Neural crest cell (in vitro differentiated cells): ENCODE measurements around the gene GFRA4. TPM values are rescaled to one million over a fixed set of nuclear protein-coding genes. Genes with fewer than 3 reads are reported as not detected.
A peak's percentile ranks its signal among the peaks of the same experiment; 100 is the strongest.

Experiments
- DNase-seq: peaks from one replicate; pipeline ENCODE4 v3.0.0; 2021; ENCODE audit warnings: low read depth, mixed read lengths, low spot score
- H3K27ac Mint-ChIP-seq: one replicate; pipeline ENCODE4 v1.8.0; 2021; ENCODE audit warnings: mild to moderate bottlenecking, mixed read lengths; ENCODE audit not compliant: unreplicated experiment
- H3K27me3 Mint-ChIP-seq: 2 replicates; pipeline ENCODE4 v1.8.0; 2021; ENCODE audit warnings: low read depth, mild to moderate bottlenecking, mixed read lengths
- H3K36me3 Mint-ChIP-seq: 2 replicates; pipeline ENCODE4 v1.8.0; 2021; ENCODE audit warnings: low read depth, mild to moderate bottlenecking, mixed read lengths
- H3K4me1 Mint-ChIP-seq: 2 replicates; pipeline ENCODE4 v1.8.0; 2021; ENCODE audit warnings: mixed read lengths
- H3K4me3 Mint-ChIP-seq: one replicate; pipeline ENCODE4 v1.8.0; 2021; ENCODE audit warnings: mild to moderate bottlenecking, mixed read lengths
- H3K9me3 Mint-ChIP-seq: 2 replicates; pipeline ENCODE4 v1.8.0; 2021; ENCODE audit warnings: mixed read lengths
- CTCF ChIP-seq: fragments of 200-600 bp; sonication (generic); conservative IDR thresholded peaks from 2 replicates; pipeline ENCODE4 v1.5.0; 2021; ENCODE audit warnings: antibody characterized with exemption, mild to moderate bottlenecking
- total RNA-seq: library from RNA; stranded (reverse); gene quantifications from 2 replicates; pipeline ENCODE4 v1.2.1, GENCODE V29; 2021

The GFRA4 gene
- total RNA-seq, 1 donor from 2014 or later: not detected

DNA sequence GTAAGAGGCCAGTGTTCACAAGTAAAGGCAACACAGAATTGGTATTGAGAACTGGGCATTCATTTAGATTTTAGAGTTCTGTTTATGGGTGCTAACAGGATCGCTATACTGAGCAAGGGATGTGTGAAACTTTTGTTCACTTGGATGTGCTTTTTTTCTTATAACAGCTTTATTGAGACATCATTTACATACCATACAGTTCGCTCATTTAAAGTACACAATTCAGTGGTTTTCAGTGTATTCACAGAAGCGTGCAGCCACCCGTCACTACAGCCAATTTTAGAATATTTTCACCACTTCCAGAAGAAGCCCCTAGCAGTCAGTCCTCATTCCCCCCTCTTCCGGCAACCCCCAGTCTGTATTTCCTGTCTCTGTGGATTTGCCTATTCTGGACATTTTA is 48.7 kb downstream of the GFRA4 start:
- Mint-ChIP-seq H3K36me3 (no peaks in the 10 kb centered on the region), H3K9me3 (no peaks in the 10 kb centered on the region), H3K4me3 (no peak overlapping the region), H3K27me3 (no peaks in the 10 kb centered on the region), H3K4me1 (peaks cover 17% of the 10 kb centered on the region), H3K27ac (peak overlapping the region; percentile 21)
- DNase-seq: no peak
- TF ChIP-seq CTCF: no peak

- Mint-ChIP-seq H3K9me3 (no peaks in the 10 kb centered on the region), H3K27me3 (no peaks in the 10 kb centered on the region), H3K4me3 (no peak overlapping the region), H3K4me1 (peaks cover 11% of the 10 kb centered on the region), H3K36me3 (no peaks in the 10 kb centered on the region), H3K27ac (peak overlapping the region; percentile 21)
- TF ChIP-seq CTCF: no peak
- DNase-seq: no peak
Measured at GRCh38 chr20:3613821-3614440, 49.3 kb downstream of the GFRA4 start.

- peaks cover 2% of the 10 kb centered on the region for H3K36me3 Mint-ChIP-seq
- DNase-seq: no peak
- H3K4me1 Mint-ChIP-seq: peaks cover 11% of the 10 kb centered on the region
- H3K4me3 Mint-ChIP-seq: no peak overlapping the region
- no peak for TF ChIP-seq CTCF
- no peaks in the 10 kb centered on the region for H3K27me3 Mint-ChIP-seq
- no peak overlapping the region for H3K27ac Mint-ChIP-seq
- no peaks in the 10 kb centered on the region for H3K9me3 Mint-ChIP-seq
Measured at GRCh38 chr20:3612795-3613572, 50.2 kb downstream of the GFRA4 start.

DNA sequence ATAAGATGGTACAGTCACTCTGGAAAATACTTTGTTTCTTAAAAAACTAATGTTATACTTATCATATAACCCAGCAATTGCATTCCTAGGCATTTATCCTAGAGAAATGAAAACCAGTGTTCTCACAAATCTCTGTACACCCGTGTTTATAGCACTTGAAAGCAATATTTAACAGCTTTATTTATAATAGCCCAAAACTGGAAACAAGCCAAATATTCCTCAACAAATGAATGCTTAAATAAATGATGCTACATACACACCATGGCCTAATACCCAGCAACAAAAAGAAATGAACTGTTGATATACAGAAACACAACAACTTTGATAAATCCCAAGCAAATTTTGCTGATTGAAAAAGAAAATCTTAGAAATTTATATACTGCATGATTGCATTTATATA is 51.3 kb downstream of the GFRA4 start:
- no peaks in the 10 kb centered on the region for H3K9me3 Mint-ChIP-seq
- TF ChIP-seq CTCF: no peak
- no peak overlapping the region for H3K4me3 Mint-ChIP-seq
- H3K27ac Mint-ChIP-seq: no peak overlapping the region
- H3K4me1 Mint-ChIP-seq: peaks cover 11% of the 10 kb centered on the region
- no peaks in the 10 kb centered on the region for H3K27me3 Mint-ChIP-seq
- no peak for DNase-seq
- H3K36me3 Mint-ChIP-seq: peaks cover 10% of the 10 kb centered on the region

Other genes with a start within 250 kb of the GFRA4 start
- 28.6 and 28.7 TPM in 2 replicates for gene ATRN, start 192.4 kb downstream of the GFRA4 start, total RNA-seq
- gene ADAM33, start 18.6 kb upstream of the GFRA4 start, total RNA-seq: 3.0 and 3.2 TPM in 2 replicates
- gene SIGLEC1, start 49.2 kb upstream of the GFRA4 start, total RNA-seq: not detected in 2 replicates
- gene HSPA12B, start 69.3 kb upstream of the GFRA4 start, total RNA-seq: 1.1 and 1.3 TPM in 2 replicates
- 86.0 and 93.0 TPM in 2 replicates for gene ADISSP, start 104.4 kb upstream of the GFRA4 start, total RNA-seq
- 0.54 and 0.55 TPM in 2 replicates for gene SPEF1, start 118.0 kb upstream of the GFRA4 start, total RNA-seq
- 82.1 and 83.6 TPM in 2 replicates for gene CENPB, start 123.3 kb upstream of the GFRA4 start, total RNA-seq
- gene CDC25B, start 132.9 kb upstream of the GFRA4 start, total RNA-seq: 46.5 and 47.5 TPM in 2 replicates
- gene AP5S1, start 157.1 kb upstream of the GFRA4 start, total RNA-seq: 9.3 and 12.8 TPM in 2 replicates
- gene MAVS, start 183.4 kb upstream of the GFRA4 start, total RNA-seq: 37.2 and 38.3 TPM in 2 replicates
- 65.4 and 66.9 TPM in 2 replicates for gene PANK2, start 226.0 kb upstream of the GFRA4 start, total RNA-seq